GM18511 (cell line): ENCODE results near the gene YPEL2.
"Not testable (repeated sequence)": the region's sequence is repeated elsewhere in the genome, so short reads cannot be mapped to it uniquely, and the experiment has no call there.

Experiments used
- ATAC-seq: cut with Tn5 transposase; IDR thresholded peaks from one replicate; pipeline ENCODE4 v1.9.1; 2021; ENCODE audit warnings: mild to moderate bottlenecking, moderate library complexity; ENCODE audit not compliant: unreplicated experiment

YPEL2 gene, protein sequence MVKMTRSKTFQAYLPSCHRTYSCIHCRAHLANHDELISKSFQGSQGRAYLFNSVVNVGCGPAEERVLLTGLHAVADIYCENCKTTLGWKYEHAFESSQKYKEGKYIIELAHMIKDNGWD

DNA sequence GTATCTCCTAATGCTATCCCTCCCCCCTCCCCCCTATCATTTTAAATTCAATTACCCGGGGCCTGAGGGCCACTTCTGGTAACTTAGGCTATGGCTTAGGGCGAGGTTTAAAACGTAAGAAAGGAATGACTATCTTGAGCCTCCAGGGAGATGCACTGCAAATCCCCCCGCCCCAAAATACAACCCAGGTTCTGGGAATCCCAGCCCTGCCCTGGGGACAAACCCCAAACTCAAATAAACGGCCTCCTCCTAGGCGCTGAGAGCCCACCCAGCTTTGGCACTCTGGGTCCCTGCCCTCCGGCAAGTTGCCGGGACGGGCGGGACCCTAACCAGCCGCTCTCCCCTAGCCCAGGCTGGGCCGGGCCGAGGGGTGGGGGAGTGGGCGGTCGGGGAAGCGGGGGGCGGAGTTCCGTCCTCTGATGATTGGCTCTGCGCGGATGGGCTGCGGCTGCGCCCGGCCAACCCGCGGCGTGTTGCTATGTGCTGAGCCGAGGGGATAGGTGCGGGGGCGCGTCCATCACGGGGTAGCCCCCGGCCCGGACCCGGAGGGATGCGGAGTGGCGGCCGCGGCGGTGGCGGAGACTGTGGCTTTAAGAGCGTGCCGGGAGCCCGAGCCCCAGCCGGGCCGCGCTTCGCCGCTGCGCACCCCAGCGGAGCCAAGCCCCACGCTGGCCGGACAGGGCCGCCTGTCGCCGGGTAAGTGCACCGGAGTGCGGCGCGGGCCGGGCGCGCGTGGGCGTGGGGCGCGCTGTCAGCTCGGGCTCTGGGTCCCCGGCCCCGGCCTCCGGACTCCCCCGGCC is at the start of gene YPEL2:
TSS of gene YPEL2 (plus strand) at position 527 of the 800 bp plus-strand sequence. CDS start 21,755 bp downstream, outside the sequence.
- ATAC-seq: peak; percentile 94

DNA sequence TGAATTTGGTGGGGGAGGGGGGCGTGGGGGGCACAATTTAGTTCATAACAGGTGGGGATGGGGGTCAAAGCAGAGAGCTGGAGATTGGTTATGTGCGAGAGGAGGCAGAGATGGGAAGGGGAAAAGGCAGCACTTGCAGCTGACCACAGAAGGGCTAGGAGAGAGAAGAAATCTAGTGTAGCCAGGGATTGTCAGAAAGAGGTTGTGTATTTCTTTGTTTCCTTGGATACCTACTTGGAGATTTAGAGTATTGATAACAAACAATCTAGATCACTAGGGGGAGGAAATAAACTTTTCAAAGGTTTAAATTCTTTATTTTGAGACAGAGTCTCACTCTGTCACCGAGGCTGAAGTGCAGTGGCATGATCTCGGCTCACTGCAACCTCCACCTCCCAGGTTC is 47.1 kb upstream of the YPEL2 start:
- no peak for ATAC-seq

DNA sequence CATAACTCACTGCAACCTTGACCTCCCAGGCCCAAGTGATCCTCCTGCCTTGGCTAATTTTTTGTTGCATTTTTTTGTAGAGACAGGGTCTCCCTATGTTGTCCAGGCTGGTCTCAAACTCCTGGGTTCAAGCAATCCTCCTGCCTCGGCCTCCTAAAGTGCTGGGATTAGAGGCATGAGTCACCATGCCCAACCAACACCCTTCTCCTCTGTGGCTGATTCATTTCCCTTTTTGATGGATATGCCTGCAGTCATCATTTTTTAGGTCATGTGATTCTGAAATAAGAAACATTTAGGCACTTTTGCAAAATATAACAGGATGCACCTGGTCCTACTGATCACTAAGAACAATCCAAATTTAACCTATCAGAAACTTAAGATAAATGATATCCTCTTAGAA is 44.0 kb upstream of the YPEL2 start:
- no peak for ATAC-seq

DNA sequence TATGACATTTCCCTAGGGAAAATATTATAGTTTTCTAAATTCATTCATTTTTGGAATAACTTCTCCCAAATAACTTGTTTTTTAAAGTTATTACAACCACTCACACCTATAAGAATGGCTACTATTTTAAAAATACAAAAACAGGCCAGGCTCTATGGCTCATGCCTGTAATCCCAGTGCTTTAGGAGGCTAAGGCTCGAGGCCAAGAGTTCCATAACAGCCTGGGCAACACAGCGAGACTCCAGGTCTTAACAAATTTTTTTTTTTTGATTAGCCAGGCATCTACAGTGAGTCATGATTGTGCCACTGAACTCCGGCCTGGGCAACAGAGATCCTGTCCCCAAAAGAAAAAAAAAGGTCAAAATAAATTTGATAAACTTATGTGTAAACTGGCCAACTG is 43.6 kb upstream of the YPEL2 start:
- no peak for ATAC-seq

DNA sequence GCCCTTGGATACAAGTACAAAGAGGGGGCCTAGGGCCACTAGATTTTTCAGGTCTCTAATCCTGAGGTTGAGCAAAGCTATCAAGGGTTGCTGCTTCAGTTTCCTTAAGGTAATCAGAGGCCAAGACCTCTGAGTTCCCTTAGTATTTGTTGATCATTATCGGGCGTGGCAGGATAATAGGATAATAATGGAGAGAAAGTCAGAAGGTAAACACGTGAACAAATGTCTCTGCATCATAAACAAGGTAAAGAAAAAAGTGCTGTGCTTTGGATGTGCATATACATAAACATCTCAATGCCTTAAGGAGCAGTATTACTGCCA is 41.5 kb upstream of the YPEL2 start:
- ATAC-seq: no peak

DNA sequence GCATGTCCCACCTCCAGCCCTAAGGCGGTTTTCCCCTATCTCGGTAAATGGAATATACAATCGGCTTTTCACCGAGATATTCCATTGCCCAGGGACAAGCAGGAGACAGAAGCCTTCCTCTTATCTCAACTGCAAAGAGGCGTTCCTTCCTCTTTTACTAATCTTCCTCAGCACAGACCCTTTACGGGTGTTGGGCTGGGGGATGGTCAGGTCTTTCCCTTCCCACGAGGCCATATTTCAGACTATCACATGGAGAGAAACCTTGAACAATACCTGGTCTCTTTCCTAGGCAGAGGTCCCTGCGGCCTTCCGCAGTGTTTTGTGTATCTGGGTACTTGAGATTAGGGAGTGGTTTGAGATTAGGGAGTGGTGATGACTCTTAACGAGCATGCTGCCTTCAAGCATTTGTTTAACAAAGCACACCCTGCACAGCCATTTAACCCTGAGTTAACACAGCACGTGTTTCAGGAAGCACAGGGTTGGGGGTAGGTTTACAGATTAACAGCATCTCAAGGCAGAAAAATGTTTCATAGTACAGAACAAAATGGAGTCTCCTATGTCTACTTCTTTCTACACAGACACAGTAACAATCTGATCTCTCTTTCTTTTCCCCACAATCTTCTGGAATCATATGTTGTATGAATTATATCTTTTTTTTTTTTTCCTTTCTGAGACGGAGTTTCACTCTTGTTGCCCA is 41.0 kb upstream of the YPEL2 start:
- not testable (repeated sequence) for ATAC-seq

DNA sequence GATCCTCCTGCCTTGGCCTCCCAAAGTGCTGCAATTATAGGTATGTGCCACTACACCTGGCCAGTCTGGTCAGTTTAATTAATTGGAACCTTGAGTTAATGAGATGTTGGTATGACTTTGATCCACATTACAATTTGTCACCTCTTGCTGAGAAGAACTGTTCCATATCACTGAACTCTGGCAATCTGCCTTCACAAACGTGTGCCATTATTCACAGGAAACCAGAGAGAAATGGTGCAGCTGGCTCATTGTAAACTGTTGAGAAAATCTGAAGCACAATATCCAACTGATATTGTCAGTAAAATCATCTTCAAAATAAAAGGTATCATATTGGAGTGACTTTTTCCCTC is 39.3 kb upstream of the YPEL2 start:
- ATAC-seq: no peak

DNA sequence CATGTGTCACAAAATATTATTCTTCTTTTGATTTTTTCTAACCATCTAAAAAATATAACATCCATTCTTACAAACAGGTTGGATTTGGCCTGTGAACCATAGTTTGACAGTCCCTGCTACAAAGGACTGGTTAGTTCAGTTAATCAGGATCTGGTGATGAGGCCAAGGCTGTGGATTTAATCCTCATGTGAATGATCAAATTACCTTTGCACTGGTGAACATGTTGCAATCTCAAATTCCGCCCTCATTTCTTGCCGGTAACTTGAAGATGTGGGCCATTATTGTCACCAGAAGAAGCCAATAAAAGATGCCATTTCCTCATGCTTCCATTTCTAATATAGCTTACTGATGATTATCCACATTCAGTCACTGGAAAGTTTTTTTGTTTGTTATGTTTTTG is 35.3 kb upstream of the YPEL2 start:
- no peak for ATAC-seq

DNA sequence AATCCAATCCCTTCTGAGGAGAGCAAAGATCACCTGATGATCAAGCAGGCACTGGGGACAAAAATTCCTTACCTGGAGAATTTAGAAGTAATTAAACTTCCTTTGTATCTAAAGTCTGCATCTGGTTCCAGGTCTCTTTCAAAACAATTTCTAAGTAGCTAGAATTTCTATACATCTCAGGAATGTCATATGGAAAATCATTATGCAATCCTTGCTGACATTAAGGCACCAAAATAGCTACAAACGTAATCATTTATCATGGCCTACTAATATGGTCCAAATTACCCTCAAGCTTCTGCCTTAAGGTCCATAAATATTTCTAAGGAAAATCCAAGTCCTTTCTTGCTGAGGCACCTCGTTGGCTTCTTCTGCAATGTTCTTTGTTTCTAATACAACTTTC is 32.9 kb upstream of the YPEL2 start:
- ATAC-seq: no peak

DNA sequence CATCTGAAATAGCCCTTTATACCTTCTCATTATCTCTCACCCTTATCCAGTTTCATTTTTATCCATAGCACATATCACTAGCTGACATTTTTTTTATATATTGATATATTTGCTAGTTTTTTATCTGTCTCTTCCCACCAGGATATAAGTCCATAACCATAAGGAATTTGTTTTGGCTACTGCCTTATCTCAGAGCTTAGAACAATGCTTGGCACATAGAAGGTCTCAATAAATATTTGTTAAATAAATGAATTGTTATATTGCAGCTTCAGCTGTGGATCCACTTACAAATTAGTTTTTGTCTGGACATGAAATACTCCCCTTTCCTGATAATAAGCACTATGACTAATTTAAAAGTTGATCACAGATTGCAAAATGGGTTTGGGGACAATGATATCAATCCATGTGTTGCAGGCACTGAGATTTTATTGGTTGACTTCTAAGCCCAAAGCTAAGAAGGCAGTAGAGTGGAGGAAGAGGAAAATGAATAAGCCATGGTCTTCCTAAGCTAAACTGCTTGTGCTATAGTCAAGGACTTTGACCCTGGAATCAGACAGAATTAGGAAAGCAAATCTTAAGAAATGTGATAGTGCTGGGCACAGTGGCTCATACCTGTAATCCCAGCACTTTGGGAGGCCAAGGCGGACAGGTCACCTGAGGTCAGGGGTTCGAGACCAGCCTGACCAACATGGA is 31.9 kb upstream of the YPEL2 start:
- ATAC-seq: no peak

DNA sequence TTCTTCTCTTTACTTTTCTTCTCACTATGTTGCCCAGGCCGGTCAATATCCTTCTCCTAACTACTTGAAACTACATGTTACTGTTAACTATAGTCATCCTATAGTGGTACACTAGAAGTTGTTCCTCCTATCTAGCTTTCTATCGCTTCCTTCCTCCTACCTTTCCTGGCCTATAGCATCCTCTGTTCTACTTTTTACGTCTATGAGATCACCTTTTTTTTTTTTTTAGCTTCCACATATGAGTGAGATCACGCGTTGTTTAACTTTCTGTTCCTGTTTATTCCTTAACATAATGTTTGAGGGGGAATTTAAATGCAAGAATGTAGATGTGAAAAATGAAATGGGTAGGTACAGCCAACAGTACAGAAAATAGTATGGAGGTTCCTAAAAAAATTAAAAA is 30.5 kb upstream of the YPEL2 start:
- ATAC-seq: no peak

DNA sequence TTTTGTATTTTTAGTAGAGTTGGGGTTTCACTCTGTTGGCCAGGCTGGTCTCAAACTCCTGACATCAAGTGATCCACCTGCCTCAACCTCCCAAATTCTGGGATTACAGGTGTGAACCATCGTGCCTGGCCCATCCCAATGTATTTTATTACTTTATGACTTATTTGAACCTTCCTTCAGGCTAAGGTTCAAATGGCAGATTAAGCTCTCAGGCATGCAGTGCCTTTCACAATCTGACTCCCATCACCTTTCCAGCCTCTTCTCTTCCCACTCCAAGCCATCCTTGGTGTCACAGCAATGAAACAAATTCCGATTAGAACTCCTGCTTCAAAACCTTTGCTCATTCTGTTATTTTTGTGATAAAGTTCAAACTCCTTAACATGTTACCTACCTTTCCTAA is 26.6 kb upstream of the YPEL2 start:
- no peak for ATAC-seq

DNA sequence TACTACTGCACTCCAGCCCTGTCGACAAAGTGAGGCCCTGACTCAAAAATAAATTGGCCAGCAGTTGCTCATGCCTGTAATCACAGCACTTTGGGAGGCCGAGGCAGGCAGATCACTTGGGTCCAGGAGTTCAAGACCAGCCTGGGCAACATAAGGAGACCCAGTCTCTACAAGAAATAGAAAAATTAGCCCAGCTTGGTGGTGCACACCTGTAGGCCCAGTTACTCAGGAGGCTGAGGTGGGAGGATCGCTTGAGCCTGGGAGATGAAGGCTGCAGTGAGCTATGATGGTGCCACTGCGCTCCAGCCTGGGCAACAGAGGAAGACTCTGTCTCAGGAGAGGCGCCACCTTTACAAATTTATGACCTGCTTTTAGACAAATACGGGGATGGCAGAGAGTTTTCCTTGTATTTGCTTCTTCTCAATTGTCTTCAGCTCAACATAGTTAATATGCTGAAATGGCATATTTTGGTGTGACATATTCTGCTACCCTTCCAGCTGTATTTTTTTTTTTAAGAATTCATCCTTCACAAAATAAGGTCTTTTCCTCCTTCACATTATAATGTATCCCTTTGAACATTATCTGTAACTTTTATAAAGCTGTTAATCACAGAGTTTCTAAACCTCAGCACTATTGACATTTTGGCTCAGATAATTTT is 21.1 kb upstream of the YPEL2 start:
- ATAC-seq: no peak

DNA sequence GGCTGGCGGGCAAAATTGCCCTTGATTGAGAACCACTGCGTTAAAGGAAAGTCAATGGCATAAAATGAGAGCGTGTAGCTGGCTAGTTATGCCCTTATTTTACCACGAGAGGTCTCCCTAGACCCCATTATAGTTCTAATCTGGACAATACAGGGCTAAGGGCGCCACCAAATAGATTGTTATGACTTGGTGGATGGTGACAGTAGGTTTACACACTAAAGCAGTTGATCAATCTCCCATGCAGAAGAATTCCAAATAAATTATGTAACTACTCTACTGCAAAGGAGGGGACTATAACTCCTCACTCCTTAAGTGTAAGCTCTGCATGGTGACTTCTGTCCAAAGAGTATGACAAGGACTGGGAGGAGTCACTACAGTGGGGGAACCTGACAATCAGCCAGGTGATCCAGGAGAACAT is 20.4 kb upstream of the YPEL2 start:
- ATAC-seq: peak; percentile 64

DNA sequence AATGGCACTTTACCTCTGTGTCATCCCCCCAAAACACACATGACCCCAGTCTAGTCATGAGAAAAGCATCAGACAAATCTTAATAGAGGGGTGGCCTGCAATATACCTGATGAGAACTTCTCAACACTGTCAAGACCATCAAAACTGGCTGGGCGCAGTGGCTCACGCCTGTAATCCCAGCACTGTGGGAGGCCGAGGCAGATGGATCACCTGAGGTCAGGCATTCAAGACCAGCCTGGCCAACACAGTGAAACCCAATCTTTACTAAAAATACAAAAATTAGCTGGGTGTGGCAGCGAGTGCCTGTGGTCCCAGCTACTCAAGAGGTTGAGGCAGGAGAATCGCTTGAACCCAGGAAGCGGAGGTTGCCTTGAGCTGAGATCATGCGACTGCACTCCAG is 19.9 kb upstream of the YPEL2 start:
- not testable (repeated sequence) for ATAC-seq

DNA sequence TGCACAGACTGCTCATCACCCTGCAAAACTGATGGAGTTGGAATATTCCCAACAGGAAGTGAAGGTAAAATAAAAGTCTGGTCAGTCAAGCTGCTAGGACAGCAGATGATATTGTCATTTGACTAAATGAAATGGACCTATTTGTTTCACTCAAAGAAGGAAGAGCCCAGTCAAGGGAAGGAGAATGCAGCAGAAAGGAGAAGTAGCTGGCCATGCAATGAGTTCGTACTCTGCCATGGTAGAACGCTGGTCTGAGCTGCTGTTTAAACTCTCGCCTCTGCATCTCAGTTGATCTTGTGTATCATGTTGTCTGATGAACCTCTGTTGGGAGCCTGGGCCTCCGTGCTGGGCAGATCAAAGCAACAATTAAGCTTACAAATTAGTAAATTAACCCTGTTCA is 15.6 kb upstream of the YPEL2 start:
- no peak for ATAC-seq

DNA sequence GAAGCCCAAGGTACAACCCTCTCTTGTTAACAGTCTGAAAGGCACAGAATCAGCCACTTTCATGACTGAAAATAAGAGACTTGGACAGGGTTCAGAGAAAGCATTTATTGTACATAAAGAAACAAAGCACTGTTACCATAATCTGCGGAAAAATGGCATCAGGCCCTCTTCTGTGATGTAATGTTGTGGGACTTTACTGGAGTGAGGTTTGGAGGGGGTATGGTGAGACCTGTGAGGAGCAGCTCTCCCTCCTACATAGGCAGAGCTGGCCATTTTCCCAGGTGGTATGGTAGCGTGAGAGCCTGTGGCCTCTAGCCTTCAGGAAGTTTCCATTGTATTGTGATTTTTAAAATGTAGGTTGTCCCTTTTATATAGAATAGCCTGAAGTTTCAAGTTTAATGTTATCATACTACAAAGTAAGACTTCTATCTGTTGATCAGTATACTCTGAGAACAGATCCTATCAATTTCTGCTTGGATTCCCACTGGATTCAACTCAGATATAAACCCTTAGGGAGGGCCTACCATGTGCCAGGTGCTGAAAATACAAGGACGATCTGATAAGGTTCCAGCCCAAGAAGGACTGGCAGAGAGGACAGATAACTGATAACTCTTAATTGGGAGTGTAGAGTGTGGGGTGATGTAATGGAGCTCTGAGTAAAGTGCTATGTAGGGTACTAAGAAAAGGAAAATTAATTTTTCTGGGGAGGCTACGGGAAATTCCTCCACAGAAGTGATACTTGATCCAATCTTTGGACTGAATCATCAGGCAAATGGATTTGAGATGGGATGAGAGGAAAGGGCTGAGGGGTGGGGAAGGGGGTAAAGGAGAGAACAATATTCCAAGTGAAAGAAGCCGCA is 4.1 kb upstream of the YPEL2 start:
- ATAC-seq: no peak

DNA sequence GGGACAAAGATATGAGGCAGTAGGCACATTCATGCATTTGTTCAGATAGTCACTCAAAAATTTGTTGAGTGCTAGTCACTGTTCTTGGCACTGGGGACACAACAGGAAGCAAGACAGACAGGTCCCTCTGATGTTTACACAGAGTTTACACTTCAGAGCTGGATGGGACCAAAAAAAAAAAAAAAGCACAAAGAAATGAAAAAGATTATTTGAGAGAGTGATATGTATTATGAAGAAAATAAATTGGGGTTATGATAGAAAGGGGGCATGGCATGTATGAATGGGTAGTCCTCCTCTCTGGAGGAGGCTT is 3.5 kb upstream of the YPEL2 start:
- ATAC-seq: no peak

DNA sequence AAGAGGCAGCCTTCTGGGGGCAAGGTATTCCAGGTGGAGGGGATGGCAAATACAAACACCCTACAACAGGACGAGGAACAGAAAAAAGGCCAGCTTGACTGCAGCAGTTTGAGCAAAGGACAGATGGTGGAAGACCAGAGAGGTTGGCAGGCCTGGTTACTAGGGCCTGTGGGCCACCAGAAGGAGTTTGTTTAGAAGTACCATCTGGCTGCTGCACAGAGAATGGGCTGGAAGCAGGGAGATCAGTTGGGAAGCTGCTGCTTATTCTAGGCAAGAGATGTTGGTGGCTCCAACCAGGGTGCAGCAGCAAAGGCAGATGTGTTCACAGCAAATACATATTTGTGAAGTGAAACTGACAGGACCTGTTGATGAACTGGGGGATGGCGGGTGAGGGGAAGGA is 2.9 kb upstream of the YPEL2 start:
- ATAC-seq: no peak

DNA sequence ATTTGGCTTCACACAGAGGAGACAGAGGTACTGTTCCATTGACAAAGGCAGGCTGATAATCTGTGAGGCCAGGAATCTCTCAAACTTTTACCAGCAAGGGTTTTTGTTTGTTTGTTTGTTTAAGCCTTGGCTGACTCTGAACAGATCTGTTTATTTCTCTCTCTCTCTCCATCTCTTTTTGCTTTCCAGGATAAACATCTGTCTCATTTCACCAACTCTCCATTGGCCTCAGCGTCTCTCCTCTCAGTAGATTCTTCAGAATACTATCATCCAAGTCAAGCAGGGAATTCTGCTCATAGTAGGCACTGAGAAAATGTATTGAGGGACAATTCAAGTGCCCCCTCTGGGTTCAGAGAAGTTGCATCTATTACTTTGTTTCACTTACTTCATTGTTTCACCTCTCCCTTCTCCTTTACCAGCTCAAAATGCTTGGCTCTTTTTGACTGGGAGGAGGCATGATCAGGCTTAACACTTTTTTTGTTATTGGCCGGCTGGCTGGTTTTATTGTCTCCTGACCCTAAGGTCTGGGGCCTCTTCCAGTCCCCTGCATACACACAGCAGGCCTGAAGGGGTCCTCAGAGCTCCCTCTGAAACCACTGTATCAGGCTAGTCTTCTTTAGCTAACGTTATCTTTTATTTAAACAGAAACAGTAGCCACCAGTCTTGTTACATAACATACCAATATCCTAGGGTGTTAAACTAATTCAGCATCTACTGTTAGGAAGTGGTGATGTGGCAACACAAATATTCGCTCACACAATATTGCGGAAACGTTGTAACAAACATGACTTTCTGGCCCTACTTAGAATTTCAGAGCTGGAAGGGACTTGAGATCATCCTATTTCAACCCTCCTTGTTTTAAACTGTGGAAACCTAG is 2.0 kb upstream of the YPEL2 start:
- peak; percentile 37 for ATAC-seq
